Chondrocyte (in vitro differentiated cells): Measurements from ENCODE around the gene SEMA3G. TPM values are rescaled to one million over a fixed set of nuclear protein-coding genes. Genes with fewer than 3 reads are reported as not detected.

ENCODE experiments used
- DNase-seq: peaks from one replicate; pipeline ENCODE4 v3.0.0; 2021; ENCODE audit warnings: mixed read lengths, low spot score
- H3K27ac Mint-ChIP-seq: one replicate; pipeline ENCODE4 v1.8.0; 2021; ENCODE audit warnings: mild to moderate bottlenecking, moderate library complexity, mixed read lengths; ENCODE audit not compliant: unreplicated experiment
- H3K27me3 Mint-ChIP-seq: 2 replicates; pipeline ENCODE4 v1.8.0; 2021; ENCODE audit warnings: low read depth, mixed read lengths
- H3K36me3 Mint-ChIP-seq: 2 replicates; pipeline ENCODE4 v1.8.0; 2021; ENCODE audit warnings: low read depth, mixed read lengths
- H3K4me1 Mint-ChIP-seq: 2 replicates; pipeline ENCODE4 v1.8.0; 2021; ENCODE audit warnings: low read depth, mild to moderate bottlenecking, mixed read lengths
- H3K4me3 Mint-ChIP-seq: one replicate; pipeline ENCODE4 v1.8.0; 2021; ENCODE audit warnings: mild to moderate bottlenecking, moderate library complexity, mixed read lengths; ENCODE audit not compliant: unreplicated experiment
- H3K9me3 Mint-ChIP-seq: 2 replicates; pipeline ENCODE4 v1.8.0; 2021; ENCODE audit warnings: low read depth, mixed read lengths
- total RNA-seq: library from RNA; stranded (reverse); gene quantifications from 3 replicates; pipeline ENCODE4 v1.2.1, GENCODE V29; 2021
- TF ChIP-seq, protein P1 (sequence below): fragments of 200-600 bp; sonication (generic); IDR thresholded peaks from 2 replicates; pipeline ENCODE4 v1.5.0; 2021; ENCODE audit warnings: antibody characterized with exemption, mild to moderate bottlenecking, moderate library complexity

The SEMA3G gene
- total RNA-seq, 1 donor from 2014 or later: 0.17 TPM

DNA sequence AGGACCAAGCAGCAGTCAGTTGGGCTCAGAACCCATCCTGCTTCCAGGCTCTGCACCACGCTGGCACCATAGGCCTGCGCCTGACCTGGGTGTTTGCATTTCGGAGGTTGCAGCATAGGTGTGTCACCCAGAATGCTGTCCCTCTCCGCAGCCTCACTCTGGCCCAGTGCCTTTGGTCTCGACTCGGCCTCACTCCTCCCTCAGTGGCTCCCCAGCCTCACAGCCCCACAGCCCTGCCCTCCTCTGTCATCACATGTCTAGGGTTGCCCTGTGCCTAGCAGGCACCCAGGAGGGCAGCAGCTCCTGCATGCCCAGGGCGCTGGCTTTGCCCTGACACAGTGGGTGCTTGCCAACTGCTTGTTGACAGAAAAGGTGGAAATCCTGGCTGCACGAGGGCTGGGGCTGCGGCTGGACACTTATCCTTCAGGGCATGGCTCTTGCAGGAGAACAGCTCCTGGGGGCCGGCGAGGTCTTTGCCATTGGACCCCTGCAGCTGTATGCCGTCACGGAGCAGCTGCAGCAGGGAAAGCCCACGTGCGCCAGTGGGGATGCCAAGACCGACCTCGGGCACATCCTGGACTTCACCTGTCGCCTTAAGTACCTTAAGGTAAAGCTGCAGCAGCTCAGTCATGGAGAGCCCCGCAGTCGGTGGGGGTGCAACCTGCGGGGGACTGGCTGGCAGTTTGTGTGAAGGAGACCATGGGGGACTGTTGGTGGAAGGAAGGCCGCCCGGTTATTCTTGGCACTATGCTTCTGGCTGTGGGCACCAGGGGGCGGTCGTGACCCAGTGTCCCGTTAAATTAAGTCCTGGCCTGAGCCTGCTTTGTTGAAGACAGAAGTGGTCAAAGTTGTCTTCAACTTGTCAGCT lies 26.7 kb upstream of the SEMA3G start:
- peaks cover 19% of the 10 kb centered on the region for H3K36me3 Mint-ChIP-seq
- TF ChIP-seq, protein P1, sequence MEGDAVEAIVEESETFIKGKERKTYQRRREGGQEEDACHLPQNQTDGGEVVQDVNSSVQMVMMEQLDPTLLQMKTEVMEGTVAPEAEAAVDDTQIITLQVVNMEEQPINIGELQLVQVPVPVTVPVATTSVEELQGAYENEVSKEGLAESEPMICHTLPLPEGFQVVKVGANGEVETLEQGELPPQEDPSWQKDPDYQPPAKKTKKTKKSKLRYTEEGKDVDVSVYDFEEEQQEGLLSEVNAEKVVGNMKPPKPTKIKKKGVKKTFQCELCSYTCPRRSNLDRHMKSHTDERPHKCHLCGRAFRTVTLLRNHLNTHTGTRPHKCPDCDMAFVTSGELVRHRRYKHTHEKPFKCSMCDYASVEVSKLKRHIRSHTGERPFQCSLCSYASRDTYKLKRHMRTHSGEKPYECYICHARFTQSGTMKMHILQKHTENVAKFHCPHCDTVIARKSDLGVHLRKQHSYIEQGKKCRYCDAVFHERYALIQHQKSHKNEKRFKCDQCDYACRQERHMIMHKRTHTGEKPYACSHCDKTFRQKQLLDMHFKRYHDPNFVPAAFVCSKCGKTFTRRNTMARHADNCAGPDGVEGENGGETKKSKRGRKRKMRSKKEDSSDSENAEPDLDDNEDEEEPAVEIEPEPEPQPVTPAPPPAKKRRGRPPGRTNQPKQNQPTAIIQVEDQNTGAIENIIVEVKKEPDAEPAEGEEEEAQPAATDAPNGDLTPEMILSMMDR: peak; percentile 80
- no peaks in the 10 kb centered on the region for H3K9me3 Mint-ChIP-seq
- DNase-seq: no peak
- no peak overlapping the region for H3K27ac Mint-ChIP-seq
- peaks cover 7% of the 10 kb centered on the region for H3K4me1 Mint-ChIP-seq
- no peaks in the 10 kb centered on the region for H3K27me3 Mint-ChIP-seq
- H3K4me3 Mint-ChIP-seq: no peak overlapping the region

DNA sequence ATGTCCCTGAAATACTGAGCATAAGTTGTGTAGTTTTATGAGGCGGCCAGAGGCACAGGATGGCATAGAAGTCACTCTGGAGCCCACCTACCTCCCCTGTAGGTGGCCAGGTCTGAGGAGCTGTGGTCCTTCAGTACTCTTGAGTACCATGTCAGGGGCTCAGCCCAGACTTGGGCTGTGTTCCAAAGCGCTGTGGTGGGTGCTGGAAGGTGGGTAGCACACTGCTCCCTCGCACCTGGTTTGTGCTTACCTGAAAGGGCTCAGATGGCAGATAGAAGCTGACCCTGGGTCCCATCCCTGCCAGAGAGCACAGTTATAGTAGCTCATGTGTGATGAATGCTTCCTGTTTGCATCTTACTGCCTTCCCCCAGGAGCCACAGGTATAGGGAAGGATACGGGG lies 26.0 kb upstream of the SEMA3G start:
- TF ChIP-seq, protein P1: no peak
- no peak overlapping the region for H3K27ac Mint-ChIP-seq
- no peak overlapping the region for H3K4me3 Mint-ChIP-seq
- peaks cover 9% of the 10 kb centered on the region for H3K4me1 Mint-ChIP-seq
- H3K9me3 Mint-ChIP-seq: no peaks in the 10 kb centered on the region
- DNase-seq: no peak
- H3K27me3 Mint-ChIP-seq: no peaks in the 10 kb centered on the region
- peaks cover 18% of the 10 kb centered on the region for H3K36me3 Mint-ChIP-seq

DNA sequence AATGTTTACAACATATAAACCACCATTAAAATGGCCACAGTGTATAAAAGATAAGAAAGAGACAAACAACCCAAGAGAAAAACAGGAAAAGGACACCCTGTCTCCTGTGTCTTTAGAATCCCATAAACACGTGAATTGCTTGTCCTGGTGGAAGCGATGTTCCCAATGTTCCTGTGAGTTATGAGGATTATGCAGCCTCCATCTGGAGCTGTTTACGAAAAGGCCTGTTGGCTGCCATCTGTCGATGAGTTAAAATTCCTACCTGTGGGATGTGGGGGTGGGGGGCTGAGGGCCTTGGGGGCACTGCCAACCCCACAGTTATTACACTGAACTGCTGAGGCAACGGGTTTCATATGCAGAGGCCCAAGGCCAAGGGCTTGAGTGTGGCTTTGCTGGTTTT lies 24.1 kb upstream of the SEMA3G start:
- TF ChIP-seq, protein P1: no peak
- Mint-ChIP-seq H3K4me3 (no peak overlapping the region), H3K4me1 (peaks cover 15% of the 10 kb centered on the region), H3K27ac (no peak overlapping the region), H3K36me3 (peaks cover 12% of the 10 kb centered on the region), H3K27me3 (no peaks in the 10 kb centered on the region), H3K9me3 (no peaks in the 10 kb centered on the region)
- DNase-seq: no peak

DNA sequence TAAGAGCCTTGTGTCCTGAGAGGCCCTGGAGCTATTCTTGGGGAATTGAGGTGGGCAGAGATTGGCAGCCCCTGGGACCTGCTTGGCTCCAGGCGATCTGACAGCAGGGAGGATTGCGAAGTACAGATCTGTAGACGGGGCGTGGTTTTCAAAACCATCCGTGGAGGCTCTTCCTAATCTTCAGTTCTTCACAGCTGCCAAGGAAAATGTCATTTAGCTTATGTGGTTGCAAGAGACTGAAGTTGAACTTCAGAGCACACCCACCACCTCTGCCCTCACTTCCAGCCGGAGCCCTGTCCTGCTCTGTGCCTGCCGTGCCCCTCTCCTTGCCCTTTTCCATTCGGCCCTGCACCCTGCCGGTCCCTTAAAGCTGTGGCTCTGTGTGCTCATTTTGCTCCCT lies 23.4 kb upstream of the SEMA3G start:
- no peak overlapping the region for H3K4me3 Mint-ChIP-seq
- no peaks in the 10 kb centered on the region for H3K27me3 Mint-ChIP-seq
- H3K4me1 Mint-ChIP-seq: peaks cover 15% of the 10 kb centered on the region
- peak overlapping the region; percentile 38 for H3K27ac Mint-ChIP-seq
- no peaks in the 10 kb centered on the region for H3K9me3 Mint-ChIP-seq
- no peak for DNase-seq
- H3K36me3 Mint-ChIP-seq: peaks cover 8% of the 10 kb centered on the region
- TF ChIP-seq, protein P1: no peak

DNA sequence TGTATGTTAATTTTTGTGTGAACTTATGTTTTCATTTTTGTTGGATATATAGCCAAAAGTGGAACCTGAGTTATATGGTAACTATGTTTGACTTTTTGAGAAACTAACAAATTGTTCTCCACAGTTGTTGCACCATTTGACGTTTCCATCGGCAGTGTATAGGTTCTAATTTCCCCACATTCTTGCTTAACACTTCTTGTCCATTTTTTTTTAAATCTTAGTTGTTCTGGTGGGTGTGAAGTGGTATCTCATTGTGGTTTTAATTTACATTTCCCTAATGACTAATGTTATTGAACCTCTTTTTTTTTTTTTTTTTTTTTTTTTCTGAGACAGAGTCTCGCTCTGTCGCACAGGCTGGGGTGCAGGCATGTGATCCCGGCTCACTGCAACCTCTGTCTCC lies 18.5 kb upstream of the SEMA3G start:
- Mint-ChIP-seq H3K27ac (no peak overlapping the region), H3K27me3 (no peaks in the 10 kb centered on the region), H3K4me3 (no peak overlapping the region), H3K9me3 (no peaks in the 10 kb centered on the region), H3K36me3 (peaks cover 13% of the 10 kb centered on the region), H3K4me1 (peaks cover 13% of the 10 kb centered on the region)
- TF ChIP-seq, protein P1: no peak
- DNase-seq: no peak
